Activated CD4-positive, alpha-beta T cell treated with anti-CD3 and anti-CD28 coated beads, Interleukin-2, amount 50 U/mL, for 4 hours (primary cell): Measurements from ENCODE around the gene GMPPB.

Experiments used
- DNase-seq, 2 experiments: peaks; one replicate each; pipeline ENCODE4 v3.0.0-alpha.2; 2020

Gene GMPPB

DNA sequence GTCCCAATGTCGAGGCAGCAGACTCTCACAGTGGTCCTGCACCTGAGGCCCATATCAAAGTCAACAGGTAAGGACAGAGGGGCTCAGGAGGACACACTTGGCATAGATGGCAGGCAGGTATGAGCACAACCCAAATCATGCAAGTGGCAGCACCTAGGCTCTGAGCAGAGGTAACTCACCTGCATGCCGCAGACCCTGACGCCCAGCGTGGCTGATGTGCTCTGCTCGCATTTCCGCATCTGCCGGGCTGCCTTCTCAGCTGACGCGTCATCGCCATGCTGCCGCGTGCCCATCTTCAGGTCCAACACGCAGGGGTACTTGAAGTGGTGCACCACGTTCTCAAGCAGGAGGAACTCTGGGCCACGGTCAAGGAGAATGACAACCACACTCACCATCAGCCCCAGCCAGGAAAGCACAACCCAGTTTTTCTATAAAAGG lies 4.2 kb upstream of the GMPPB start:
- no peak for DNase-seq

DNA sequence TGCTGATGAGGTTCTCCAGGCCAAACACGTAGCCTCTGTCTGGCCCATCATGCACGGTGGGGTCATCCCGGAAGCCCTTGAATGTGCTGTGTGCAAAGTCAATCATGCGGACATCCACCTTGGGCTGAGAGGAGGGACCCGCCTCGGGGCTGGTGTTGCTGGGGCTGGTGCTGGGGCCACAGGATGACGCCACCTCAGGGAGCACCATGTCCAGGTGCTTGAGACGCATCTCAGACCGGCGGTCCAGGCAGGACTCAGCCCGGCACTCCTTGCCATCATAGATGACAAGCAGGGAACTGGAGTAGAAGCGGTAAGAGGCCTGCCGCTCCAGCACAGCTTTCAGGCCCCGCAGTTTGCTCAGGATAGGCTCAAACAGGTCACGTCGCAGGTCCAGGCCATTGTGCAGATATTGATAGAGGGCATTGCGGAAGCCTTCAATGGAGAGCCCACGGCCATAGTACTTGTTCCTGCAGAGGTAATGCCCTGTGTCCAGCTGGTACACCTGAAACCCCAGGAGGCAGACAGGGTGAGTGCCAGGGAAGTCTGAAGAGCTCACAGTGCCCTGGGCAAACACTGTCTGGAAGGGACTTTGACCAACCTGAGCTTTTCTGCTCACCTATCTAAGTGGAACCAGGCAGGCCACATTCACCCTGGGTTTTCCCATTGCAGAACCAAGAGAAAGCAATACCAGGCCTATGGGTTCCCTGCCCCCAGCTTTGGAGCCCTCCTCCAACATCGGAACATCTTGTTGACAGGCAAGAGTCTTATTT lies 3.6 kb upstream of the GMPPB start:
- DNase-seq: no peak

DNA sequence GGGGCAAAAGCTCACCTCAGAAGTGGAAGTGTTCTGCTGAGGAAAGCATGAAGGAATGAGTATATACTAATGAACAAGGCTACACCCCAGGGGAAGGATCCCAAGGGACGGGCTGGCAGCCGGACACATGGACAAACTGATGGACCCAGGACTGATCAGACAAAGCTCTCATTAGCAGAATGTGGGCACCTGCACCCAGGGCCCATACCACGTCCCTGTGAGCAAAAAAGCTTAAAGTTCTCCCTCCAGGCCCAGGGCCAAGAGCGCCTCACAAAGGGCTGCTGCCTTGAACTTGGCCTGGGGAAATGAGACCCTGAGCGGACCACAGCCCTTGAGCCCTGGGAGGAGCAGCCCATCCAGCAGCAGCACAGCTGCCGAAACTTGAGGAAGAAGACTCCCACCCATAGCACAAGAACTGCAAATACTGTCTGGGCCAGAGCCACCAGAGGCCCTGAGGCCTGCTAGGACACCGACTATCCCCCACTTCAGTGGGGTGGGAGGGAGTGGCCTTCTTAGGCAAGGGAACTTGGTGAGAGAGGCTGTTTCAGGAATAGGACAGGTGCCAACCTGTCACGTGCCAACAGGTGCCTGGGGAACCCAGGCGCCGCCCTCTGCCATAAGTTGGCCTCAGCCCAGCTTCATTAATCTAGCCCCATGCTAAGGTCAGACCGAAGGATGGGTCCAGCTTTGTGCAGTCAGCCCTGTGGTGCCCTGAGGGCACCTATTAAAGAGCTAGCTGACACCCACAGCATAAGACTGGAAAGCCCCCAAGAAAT lies 2.3 kb upstream of the GMPPB start:
- no peak for DNase-seq

DNA sequence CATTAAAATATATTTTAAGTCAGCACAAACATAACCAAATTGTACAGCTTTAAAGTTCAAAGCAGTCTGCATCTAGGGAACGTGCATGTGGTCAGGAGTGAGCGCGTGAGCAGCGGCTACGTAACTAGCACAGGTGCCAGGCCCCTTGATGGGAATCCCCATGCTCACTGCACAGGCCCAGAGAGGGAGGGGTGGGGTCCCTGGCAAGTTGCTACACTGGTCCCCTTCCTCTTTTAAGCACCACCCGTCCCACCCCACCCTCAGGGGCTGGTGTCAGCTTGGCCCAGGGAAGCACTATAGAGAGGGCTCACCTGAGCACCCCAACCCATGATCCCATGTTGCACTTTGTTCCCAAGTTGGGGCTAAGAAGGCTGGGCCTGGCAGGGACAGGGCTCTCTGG lies 835 bp upstream of the GMPPB start:
- no peak for DNase-seq

DNA sequence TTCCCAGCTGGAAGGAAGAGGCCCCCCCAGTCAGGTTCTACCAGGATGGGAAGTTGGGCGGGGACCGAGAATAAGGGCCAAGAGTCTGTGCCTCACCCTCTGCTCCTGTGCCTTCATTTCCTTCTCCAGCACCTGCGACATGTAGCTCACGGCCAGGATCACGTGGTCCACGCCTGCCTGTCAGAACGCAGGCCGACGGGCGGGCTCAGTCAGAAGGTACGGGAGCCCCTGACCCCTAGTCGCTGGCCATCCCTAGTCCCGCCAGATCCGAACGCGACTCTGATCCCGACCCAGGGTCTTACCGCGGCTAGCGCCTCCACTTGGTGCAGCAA lies 489 bp downstream of the GMPPB start:
- peak; percentile 48 to 52 for DNase-seq

DNA sequence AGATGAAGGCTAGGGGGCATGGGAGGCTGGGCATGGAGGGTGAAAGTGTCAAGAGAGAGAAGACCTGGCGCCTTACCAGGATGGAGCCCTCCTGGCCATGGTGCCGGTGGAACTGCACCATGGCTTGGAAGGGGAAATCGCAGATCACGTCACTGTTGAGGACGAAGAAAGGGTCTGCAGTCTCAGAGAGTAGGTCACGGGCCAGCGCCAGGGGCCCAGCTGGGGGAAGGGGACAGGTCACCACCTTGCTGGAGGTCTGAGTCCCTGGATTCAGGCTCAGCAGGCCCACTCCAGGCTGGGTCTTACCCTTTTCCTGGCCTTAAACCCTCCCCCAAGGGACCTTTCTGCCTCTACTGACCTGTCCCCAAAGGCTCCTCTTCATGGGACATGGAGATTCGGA lies 855 bp downstream of the GMPPB start:
- DNase-seq: no peak

DNA sequence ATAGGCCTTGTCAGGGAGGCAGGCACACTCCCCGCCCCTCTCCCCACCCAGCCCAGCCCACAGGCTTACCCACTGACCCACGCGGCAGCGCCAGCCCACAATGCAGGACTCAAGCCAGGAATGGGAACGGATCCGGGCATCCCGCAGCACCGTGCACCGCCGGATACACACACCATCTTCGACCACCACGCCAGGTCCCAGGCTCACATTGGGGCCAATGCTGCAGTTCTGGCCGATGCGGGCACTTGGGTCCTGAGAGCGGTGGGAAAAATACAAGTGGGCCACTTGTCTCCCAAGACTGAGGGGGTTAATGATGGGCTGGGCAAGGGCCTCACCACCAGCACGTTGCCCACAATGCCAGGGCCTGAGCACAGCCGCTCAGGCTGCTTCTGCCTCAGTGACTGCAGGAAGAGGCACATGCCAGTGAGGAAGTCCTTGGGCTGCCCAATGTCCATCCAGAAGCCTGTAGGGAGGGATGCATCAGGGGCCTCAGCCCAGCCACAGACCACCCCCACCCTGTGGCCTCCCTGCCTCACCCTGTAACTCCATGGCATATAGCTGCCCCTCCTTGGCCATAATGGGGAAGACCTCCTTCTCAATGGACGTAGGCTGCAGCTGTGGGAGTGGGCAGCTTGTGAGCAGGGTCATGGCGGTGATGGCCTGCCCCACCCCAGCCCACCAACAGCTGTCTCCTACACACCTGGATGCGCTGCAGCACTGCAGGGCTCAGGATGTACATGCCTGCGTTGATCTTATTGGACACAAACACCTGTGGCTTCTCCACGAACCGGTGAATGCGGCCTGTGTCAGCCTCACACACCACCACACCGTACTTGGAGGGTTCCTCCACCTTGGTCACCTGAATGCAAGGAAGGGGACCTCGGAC lies 1.6 kb downstream of the GMPPB start:
- no peak for DNase-seq

DNA sequence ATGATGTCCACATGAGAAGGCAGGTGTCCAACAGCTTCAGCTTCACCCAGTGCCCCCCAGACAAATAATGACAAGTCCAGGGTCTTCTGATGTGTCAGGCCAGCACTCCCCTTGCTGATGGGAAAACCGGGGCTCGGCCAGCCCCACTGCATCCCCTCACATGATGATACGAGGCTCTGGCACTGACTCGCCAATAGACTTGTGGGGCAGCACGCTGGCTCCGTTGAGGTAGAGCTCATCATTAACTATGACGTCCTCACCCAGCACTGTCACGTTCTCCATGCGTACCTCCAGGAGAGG lies 2.2 kb downstream of the GMPPB start:
- no peak for DNase-seq

DNA sequence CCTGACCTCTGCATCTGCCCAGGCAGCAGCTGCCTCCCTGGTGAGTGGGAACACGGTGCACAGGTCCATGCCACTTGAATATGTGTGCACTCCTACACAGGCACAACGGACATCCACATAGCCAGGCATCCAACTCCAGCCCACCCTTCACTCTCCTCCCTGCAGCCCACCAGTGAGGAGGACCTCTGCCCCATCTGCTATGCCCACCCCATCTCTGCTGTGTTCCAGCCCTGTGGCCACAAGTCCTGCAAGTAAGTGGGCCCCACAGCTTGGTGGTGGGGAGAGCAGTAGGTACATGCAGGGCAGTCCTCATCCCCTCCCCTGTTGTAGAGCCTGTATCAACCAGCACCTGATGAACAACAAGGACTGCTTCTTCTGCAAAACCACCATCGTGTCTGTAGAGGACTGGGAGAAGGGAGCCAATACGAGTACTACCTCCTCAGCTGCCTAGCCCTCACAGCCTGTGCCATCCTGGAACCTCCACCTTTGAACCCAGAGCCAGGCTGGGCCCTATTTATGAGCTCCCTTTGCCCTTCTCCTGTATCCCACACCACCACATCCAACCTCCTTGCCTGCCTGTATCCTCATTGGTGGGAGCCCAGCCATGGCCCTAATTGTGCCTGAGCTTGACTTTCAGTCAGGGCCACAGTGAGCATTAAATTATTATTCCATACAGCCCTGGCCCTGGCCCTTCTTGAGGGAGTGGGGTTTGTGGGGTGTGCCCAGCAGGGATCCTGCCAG lies 2.7 kb downstream of the GMPPB start:
- no peak for DNase-seq

DNA sequence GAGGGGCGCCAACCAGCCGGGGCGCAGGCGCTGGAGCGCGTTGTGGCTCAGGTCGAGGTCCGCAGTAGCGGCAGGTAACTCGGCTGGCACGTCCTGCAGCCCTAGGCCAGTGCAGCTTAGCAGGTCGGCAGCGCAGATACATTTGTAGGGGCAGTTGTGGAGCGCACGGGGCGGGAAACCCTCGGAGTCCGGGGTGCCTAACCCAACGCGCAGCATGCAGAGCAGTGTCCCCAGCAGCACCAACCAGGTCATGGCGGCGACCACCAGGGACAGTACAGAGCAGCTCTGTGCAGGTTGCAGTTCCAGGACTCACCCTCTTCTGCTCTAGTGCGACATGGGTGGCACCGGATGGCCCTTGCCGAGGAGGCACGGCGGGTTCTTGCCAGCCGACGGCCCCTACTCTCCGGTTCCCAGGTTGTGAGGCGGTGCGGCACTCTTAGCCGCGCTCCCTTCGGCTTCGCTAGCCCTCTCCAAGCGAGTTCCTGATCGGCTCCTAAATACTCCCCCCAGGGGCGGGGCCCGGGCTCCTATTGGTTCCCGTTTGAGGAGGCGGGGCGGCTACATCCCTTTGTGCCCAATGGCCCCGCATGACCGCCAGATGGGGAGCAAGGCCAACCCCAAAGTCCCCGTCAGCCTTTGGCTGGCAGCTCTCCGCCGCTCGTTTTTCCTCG lies 4.4 kb downstream of the GMPPB start, which contains the start of gene AMIGO3:
TSS of gene AMIGO3 (minus strand) at position 471 of the 671 bp plus-strand sequence. CDS start at position 252, 219 bp downstream.
- DNase-seq: peak; percentile 84 to 85

DNA sequence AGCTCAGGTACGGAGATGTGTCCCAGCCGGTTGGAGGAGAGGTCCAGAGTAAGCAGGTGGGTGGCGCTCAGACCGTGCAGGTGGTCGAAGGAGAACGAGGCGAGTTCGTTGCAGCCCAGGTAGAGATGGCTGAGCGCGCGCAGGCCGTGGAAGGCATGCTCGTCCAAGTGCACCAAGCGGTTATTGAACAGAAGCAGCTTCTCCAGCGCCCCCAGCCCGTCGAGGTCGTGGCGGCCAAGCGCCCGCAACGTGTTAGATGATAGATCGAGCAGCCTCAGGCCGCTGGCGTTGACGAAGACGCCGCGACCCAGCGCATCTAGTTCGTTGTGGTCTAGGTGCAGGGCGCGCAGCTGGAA lies 4.9 kb downstream of the GMPPB start:
- no peak for DNase-seq

DNA sequence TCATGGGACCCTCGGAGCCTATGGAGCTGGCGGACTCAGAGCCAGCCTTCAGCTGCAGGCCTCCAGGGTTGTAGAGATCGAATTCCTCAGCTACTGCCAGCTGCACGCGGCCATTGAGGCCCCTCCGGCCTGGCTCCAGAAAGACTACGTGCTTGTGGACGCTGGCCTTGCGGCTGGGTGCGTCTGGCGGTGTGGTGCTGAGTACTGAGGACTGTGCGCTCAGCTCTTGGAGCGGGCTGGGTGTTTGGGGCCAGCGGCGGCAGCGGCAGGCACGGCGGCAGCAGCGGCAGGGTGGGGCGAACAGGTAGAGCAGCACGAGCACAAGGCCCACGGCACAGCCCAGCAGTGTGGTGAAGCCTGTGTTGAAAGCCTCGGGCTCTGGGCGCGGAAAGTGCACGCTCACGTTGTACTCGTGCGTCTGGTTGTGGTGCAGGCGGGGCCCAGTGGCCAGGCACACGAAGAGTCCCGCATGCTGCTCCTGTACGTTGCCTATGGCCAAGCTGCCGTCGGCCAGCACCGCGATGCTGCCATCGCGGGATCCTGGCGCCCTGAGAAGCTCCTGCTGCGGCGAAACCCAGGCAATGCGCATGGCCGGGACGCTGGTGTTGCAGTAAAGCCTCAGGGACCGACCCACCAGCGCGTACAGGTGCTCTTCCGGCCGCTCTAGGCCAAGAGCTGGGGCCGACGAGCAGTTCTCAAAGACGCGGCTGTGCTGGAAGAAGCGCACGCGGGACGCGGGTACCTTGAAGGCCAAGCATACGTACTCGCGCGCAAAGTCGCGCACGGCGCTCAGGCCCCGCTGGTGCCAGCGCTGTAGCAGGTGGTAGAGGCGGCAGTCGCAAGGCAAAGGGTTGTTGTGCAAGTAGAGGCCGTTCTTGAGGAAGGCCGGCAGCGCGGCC lies 5.5 kb downstream of the GMPPB start:
- no peak for DNase-seq

DNA sequence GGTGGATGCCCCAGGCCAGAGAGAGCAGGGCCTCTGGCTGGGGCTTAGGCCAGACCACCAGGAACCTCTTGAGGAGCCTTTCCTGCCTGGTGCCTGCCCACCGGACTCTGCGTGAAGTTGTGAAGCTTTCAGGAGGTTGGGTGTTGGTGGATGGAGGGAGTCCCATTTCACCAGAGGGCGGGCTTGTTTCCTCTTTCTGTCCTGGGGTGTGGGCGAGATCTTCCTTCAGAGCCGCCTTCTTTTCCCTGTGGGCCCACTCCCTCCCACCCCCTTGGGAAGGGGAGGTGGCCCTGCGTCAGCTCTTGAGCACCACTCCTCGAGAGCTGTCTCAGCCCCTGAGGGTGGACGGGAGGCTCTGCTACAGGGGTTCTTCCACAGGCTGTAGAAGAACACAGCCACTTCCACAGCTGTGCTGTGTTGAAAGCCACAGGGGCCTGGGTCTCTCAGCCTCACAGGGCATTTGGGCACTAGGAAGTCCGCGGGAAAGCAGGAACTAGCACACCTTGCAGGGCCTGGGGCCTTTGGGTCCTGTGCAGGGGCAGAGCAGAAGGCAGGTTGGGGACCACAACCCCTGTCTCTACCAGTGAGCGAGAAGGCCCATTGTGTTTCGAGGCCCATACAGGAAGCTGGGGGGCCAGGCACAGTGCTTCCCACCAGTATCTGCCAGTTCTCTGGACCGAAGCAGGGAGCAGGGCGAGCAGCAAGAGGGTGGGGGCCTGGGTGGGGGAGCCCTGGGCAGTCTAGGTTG lies 6.4 kb downstream of the GMPPB start:
- DNase-seq: no peak

DNA sequence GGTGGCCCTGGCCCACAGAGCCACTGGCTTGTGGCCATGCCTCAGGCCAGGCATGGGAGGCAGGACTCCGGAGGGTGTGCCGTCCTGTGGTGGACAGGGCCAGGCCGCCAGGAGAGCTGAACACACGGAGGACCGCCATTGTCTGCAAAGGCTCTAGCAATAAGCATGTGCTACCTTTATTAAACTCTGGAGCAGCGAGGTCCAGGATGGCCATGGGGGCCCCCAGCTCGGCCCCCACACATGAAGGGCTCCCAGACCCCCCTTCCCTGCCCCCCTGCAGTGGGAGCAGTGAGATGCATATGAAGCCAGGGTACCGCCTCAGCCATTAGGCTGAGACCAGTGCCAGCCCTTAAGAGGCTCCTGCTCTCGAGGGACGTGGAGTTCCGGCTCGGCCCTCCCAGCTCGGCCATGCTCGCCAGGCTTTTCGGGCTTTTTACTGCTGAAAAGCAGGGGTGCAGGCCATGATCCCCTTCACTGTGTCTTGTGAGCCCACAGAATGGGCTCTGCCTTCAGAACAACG lies 7.0 kb downstream of the GMPPB start:
- DNase-seq: no peak

DNA sequence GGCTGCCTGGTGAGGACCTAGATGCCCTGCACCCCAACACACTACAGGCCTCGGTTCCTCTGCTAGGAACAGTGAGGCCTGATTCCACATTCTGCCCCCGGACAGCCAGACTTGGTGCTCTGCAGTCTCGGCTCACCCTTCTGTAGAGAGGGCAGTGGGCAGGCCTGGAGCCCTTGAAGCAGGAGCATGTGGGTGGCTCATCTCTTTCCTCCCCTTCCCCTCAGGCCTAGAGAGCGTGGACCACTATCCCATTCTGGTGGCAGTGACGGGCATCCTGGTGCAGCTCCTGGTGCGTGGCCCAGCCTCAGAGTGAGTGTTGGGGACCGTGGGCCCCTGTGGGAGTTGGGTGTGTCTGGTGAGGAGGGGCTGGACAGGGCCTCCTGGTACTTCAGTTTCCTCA lies 7.6 kb downstream of the GMPPB start:
- no peak for DNase-seq

DNA sequence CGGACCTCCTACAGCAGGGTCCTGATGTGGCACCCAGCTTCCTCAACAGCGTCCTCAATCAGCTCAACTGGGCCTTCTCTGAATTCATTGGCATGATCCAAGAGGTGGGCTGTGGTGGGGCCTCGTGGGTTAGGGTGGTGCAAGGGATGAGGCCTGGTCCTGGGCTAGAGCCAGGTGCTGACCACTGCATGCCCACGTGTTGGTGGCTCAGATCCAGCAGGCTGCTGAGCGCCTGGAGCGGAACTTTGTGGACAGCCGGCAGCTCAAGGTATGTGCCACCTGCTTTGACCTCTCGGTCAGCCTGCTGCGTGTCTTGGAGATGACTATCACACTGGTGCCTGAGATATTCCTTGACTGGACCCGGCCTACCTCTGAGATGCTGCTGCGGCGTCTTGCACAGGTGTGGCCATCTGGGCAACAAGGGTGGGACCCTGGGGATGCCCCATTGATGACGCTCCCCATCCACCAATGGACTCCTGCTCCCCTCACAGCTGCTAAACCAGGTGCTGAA lies 8.1 kb downstream of the GMPPB start:
- no peak for DNase-seq

DNA sequence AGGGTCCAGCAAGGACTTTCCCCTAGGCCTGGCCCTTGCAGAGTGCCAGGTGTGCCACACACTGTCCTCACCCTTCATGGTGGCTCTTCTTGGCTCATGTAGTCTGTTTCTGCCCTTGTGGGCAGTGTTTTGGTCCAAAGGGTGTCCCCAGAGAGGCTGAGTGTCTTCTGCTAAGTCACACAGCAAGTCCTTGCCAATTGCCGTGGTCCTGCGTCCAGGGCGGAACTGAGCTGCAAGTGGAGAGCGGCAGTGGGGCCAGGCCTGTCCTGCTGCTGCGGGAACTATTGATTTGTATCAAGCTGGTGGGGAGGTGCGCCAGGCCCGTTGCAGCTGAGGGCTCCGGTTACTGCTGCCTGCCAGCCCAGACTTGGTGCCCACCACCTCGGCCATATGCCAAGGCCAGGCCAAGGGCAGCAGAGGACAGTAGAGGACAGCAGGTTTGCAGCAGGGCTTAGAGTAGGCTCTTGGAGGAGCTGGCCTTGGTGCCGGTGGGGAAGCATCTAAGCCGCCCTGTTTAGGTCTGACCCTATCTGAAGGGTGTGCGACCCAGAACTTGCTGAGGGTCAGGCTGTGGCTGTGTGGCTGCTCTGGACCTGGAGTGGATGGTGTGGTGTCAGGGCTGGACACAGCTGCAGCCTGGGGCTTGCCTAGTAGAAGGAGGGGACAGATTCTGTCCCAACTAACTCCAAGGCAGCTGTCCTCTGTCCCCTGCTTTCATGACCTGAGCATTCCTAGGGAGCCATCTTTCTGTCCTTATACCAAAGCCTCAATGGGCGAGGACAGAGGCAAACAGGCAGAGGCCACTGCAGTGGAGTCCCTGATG lies 8.8 kb downstream of the GMPPB start:
- DNase-seq: no peak

DNA sequence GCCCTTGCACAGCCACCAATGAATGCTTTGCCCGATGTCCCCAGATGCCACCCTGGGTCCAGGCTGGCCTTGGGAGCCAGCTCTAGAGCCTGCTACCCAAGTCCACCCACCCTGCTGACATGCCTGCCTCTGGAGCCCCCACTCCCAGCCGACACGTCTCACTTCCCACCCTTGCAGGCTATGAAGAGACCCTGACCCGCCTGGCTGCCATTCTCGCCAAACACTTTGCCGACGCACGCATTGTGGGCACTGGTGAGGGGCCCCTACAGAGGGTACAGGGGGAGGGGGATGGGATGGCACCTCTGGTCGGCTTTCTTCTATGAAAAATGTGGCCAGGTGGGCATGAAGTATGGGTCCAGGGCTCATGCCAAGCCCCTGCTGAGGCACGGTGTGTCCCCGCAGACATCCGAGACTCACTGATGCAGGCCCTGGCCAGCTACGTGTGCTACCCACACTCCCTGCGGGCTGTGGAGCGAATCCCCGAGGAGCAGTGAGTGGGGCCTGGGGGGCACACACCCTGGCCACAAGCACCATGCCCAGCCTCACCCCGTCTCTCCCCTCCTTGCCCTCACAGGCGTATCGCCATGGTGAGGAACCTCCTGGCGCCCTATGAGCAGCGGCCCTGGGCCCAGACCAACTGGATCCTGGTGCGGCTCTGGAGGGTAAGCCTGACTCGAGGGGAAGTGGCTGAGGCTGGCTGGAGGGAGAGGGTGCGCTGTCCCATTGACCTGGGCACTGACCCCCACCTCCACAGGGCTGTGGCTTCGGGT lies 10.2 kb downstream of the GMPPB start:
- DNase-seq: no peak
